HG02678 (cell line): ENCODE measurements around the gene FILIP1L.

Experiments
- ATAC-seq: cut with Tn5 transposase; IDR thresholded peaks from one replicate; pipeline ENCODE4 v1.9.1; 2021; ENCODE audit warnings: mild to moderate bottlenecking, moderate library complexity; ENCODE audit not compliant: unreplicated experiment

The FILIP1L gene

DNA sequence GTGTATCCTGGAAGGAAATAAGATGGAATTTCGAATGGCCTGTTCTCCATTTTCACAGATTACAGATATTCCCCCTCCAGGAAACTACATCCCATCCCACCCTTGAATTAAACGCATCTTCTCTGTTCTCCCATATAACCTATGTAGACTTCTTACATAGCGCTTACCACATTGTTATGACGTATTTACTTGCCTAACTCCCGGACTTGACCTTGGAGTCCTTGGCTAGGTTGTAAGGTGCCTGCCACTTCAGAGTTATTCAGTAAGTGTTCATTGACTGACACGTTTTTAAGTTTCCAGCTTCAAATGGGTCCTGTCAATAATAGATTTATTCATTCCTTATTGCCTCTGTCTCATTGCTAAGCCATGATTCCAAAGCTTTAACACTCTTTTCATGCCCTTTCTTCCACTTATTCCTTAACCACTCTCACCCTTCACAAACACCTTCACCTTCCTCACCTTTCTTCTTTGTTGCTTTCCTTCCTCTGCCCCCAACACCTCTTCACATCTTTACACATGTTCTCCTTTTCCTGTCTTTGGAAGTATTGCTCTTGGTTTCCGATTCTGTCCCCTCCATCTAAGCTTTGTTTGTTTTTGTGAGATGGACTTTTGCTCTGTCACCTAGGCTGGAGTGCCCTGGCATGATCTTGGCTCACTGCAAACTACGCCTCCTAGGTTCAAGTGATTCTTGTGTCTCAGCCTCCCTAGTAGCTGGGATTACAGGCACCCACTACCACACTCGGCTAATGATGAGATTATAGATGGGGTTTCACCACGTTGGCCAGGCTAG, 158.3 kb downstream of the FILIP1L start:
- ATAC-seq = no peak

- no peak for ATAC-seq
Observed at GRCh38 chr3:99954914-99955644, 159.2 kb downstream of the FILIP1L start.

GRCh38 chr3:99953596-99953995, 160.7 kb downstream of the FILIP1L start:
- no peak for ATAC-seq

DNA sequence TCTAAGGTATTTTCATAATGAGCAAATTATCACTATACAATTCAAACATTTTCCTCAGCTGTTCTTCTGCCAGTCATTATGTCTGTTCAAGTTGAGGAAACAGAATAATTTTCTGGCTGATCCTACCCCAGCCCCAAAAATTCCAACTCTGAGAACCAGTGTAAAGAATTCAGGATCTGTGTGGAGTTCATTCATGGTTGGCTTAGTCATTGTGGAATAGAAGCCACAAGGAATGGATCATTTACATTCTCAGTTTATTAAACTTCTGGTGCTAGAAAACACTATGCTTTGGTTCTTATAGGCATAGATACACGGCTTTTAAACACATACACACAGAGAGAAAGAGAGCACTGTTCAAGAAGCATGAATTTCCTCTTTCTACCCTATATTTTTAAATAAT, 162.0 kb downstream of the FILIP1L start:
- no peak for ATAC-seq

DNA sequence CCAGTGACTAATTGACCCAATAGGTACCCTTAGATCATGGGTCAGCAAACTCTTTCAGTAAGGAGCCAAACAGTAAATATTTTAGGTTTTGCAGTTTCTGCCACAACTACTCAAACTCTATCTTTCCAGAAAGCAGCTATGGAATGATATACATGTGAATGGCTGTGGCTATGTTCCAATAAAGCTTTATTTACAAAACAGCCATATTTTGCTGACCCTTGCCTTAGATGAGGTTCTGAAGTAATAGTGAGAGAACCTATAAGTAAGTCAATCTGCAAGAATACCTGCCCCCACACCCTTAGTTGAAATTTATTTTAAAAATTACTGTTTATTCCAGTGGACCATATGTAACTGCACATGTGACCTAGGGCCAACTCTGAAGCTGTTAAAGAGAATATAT, 162.6 kb downstream of the FILIP1L start:
- ATAC-seq = no peak

- ATAC-seq = no peak
Observed at GRCh38 chr3:99950921-99951320, 163.4 kb downstream of the FILIP1L start.

DNA sequence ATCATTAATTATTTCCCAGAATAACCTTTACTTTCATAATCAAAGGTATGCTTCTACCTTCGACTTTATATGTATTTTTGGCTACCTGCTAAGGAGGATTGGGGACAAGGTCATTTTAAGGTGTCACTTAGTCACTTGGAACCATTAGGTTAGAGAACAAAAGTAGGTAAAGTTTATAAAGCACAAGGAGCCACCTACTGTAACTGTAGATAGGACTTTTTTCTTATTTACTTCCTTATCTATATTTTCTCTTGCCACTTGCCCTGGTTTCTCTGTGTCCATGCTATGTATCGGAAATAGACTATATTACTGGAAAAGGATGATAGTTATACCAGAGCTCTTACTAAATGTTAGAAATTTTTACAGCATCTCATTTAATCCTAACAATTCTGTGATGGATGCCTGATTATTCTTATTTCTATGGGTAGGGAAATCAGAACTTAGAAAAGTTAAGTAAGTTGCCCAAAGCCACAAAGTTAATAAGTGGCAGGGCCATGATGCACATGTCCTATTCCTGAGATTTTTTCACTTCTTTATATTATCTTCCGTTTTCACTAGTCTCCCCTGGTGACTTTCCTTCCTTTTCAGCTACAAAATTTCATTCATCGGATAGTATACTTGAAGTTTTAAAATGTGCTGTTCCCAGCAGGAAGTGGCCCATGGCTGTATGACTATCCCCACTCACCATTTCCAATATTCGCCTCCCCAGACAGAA, 164.2 kb downstream of the FILIP1L start:
- no peak for ATAC-seq

GRCh38 chr3:99948467-99949089, 165.7 kb downstream of the FILIP1L start:
- ATAC-seq = no peak

DNA sequence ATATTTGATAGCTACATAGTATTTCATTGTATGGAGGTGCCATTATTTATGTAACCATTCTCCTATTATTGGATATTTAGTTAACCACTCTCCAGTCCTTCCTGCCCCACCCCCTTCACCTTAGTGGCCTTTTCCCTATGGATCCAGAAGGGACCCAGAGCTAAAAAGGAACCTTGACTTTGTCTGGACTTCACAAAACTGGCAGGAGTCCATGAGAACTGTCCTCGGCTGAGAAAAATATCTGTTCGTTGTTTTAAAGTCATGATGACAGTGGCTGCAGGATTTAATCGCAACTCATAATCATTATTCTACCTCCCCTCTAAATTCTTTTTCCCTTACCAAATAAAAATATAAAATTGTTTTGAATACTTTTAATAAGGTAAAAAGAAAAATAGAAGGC, 166.9 kb downstream of the FILIP1L start:
- ATAC-seq = no peak

DNA sequence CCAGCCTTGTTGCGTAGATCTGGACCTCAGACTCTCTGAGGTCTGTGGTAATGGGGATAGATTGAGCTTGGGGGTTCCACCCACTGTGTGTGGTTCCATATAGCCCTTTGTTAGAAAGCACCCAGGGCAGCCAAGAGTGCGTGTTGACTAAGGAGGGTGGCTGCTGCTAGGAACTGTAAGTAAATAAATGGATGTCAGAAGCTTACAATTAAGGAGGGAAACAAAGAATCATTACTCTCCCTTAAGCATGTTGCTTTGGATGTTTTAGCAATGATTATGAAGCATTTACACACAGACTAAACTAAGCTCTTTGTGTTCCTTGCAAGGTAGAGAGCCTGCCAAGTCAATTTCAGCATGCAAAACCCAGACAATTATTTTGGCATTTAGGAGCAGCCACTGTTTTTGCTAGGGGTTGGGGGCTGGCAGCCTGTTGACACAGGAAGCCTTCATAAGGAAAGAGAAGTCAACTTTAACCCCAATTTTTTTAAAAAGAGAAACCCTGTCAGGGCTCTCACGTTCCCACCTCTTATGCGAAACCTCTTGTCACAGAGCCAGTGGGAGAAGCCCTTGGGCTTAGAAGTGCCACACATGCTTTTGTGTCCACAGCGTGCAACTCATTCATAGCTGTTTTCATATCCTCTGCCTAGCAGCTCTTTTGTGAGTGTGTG, 168.8 kb downstream of the FILIP1L start:
- ATAC-seq = no peak

- no peak for ATAC-seq
Observed at GRCh38 chr3:99943931-99944761, 170.2 kb downstream of the FILIP1L start.

DNA sequence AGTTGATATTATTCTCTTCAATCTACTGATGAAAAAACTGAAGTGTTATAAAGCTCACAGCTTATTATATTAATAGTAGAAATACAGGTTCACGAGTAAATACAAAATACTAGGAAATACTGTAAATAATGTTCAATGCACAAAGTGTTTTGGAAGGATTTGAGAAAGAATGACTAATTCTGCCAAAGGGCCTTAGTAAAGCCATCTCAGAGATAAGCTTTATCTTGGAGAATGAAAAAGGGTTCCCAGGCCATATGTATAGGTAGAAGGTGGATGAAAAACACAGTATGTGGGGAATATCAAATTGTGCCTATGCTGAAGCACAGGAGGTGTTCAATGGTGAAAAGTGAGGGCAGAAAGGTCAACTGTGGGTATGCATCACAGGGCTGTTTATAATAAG, 173.1 kb downstream of the FILIP1L start:
- ATAC-seq = no peak

DNA sequence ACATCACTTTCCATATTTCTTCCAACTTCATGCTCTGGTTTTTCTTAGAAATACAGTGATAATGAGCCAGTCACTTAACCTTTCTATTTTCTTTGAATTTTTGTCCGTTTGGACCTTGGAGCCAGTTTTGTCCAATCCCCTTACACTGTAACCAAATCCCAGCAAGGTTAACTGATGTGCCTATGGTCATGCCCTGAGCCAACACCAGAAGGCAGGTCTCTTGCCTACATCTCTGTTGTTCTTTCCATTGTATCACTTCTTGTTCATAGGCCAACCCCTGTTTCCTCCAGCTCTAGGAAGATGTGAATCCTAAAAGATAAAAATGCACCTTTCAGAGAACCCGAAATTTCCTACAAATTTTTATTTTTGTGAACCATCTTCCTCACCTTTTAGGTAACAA, 174.0 kb downstream of the FILIP1L start:
- no peak for ATAC-seq

DNA sequence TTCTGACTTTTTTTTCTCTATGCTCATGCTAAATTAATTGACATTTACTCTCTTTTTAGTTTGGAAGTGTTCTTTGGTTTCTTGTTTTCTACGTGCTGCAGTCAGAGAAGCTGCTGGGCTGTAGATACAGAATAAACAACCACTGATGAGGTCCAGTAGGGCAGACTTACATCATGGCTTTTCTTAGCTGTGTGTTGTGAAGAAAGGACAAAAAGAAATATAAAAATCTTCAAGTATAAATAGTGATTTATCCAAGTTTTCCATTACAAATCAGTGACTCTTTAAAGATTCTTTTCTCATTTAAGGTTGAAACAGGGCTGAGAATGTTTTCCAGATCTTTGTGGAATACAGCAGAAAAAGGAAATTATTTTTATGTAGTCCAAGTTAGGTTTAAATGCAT, 174.4 kb downstream of the FILIP1L start:
- no peak for ATAC-seq

DNA sequence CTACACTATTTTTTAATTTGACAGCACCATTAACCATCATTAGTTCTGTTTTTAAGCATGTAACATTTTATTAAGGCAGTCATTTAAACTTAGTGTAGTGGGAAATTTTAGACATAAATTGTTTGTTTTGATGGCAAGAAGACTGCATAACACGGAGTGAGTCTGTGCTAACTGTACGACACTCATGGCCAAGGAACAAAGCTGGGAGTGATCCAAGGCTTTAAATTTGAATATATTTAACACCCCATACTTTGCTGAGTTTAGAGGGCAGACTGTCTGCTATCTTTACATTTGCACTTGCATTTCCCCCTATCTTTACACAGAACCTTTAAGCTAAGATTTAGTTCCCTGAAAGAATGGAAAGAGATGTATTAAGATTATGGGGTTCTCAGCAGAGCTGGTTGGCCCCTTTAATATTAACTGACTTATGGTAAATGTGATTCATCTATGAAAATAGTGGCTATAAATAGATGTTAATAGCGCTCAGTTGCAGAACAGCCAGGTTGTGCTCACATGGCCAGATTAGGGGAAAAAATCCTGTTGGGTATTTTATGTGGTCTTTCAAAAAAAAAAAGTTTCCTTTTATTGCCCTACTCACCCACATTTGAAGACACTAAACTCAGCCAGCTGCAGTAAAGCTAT, 175.9 kb downstream of the FILIP1L start:
- ATAC-seq = peak; percentile 35

- ATAC-seq = no peak
Observed at GRCh38 chr3:99934975-99935797, 179.1 kb downstream of the FILIP1L start.

DNA sequence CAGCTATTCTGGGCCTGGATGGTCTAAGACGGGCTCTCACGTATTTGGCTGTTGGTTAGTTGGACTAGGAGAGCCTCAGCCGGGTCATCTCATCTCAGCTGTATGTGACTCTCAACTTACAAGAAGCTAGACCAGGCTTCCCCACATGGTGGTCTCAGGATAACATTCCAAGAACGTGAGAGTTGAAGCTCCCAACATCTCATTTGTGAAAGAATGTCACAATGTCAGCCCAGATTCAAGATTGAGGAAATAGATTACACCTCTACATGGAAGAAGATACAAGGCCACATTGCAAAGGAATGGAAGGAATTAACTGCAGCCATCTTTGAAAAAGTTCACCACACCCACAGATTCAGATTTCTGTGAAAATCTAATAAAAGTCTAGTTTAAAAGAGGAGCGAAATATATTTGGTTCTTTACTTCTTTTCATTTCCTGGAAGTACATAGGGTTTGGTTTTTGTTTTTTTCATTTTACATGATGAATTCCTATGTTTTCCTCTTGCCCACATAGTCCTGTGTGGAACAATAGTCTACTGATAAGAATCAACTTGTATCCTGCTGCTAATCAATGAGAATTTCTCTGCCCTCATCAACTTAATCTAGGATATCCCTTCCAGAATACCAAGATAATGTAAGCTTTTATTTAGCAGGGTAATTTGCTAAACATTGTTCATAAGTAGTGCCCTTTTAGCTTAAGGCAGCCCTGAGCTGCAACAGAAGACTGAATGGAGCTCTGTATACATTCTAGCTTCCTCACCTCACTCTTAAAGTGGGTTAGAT, 180.1 kb downstream of the FILIP1L start:
- ATAC-seq = no peak

- no peak for ATAC-seq
Observed at GRCh38 chr3:99931059-99931458, 183.2 kb downstream of the FILIP1L start.
